CD4-positive, alpha-beta T cell (primary cell): Measurements from ENCODE around the gene MT1M. TPM values are rescaled to one million over a fixed set of nuclear protein-coding genes. Genes with fewer than 3 reads are reported as not detected.
"Not testable (repeated sequence)": the region's sequence is repeated elsewhere in the genome, so short reads cannot be mapped to it uniquely, and the experiment has no call there.

ENCODE experiments used
- ATAC-seq: fragments of 200-7000 bp; cut with Tn5 transposase; one replicate; pipeline ENCODE4 v1.10.0; 2022; ENCODE audit warnings: mild to moderate bottlenecking; ENCODE audit not compliant: poor library complexity
- CTCF ChIA-PET: fragments of 350-600 bp; sonication (Branson Sonifier 250); formaldehyde crosslinking; loops from one replicate; lab custom pipeline; 2021; ENCODE audit warnings: antibody characterized with exemption, inconsistent platforms; lab: Charles Lee
- POLR2A ChIA-PET: fragments of 350-600 bp; sonication (Branson Sonifier 250); formaldehyde crosslinking; loops from one replicate; lab custom pipeline; 2021; ENCODE audit warnings: antibody characterized with exemption, inconsistent platforms; lab: Charles Lee
- DNase-seq, 14 experiments: peaks; one replicate each; pipeline ENCODE4 v3.0.0-alpha.2; 2013 to 2020; ENCODE audit warnings: mixed read lengths in 2 of 14
- H3K27ac ChIP-seq, 2 donors: one replicate each; pipeline versions ENCODE4 v1.5.1 to v1.7.0; 2013; ENCODE audit warnings: low read length in 2 of 2, low read depth in 1 of 2, mild to moderate bottlenecking in 1 of 2
- H3K27me3 ChIP-seq, 2 experiments: 1 replicate in 1 of 2; 2 replicates in 1 of 2; pipeline versions ENCODE4 v1.6.1 to v1.7.0; 2013; ENCODE audit warnings: low read length in 2 of 2, control low read depth in 1 of 2, mild to moderate bottlenecking in 1 of 2, moderate library complexity in 1 of 2; ENCODE audit not compliant: insufficient read depth in 2 of 2, control insufficient read depth in 1 of 2
- H3K36me3 ChIP-seq: one replicate; pipeline ENCODE4 v1.6.1; 2013; ENCODE audit warnings: low read length, control low read depth; ENCODE audit not compliant: insufficient read depth
- H3K4me1 ChIP-seq: one replicate; pipeline ENCODE4 v1.6.1; 2013; ENCODE audit warnings: low read length, control low read depth; ENCODE audit not compliant: insufficient read depth
- H3K4me3 ChIP-seq: one replicate; pipeline ENCODE4 v1.5.1; 2013; ENCODE audit warnings: mild to moderate bottlenecking, low read length, moderate library complexity
- H3K9me3 ChIP-seq, 2 experiments: 1 replicate in 1 of 2; 2 replicates in 1 of 2; pipeline versions ENCODE4 v1.6.1 to v1.7.0; 2013; ENCODE audit warnings: low read length in 2 of 2, mild to moderate bottlenecking in 2 of 2, control low read depth in 1 of 2, moderate library complexity in 1 of 2; ENCODE audit not compliant: control insufficient read depth in 1 of 2, insufficient read depth in 1 of 2
- H3K27ac Mint-ChIP-seq: one replicate; pipeline ENCODE4 v1.8.0; 2020; ENCODE audit warnings: mixed read lengths
- H3K27me3 Mint-ChIP-seq: one replicate; pipeline ENCODE4 v1.8.0; 2021; ENCODE audit warnings: mixed read lengths
- H3K36me3 Mint-ChIP-seq: one replicate; pipeline ENCODE4 v1.8.0; 2021; ENCODE audit warnings: low read depth, mixed read lengths
- H3K4me1 Mint-ChIP-seq: one replicate; pipeline ENCODE4 v1.8.0; 2021; ENCODE audit warnings: low read depth, mixed read lengths
- H3K4me3 Mint-ChIP-seq: one replicate; pipeline ENCODE4 v1.8.0; 2020; ENCODE audit warnings: mild to moderate bottlenecking, mixed read lengths
- H3K9me3 Mint-ChIP-seq: one replicate; pipeline ENCODE4 v1.8.0; 2020; ENCODE audit warnings: mixed read lengths
- intact Hi-C, 2 experiments: fragments of 100-400 bp; cut with DNase I in 1 of 2; cut with micrococcal nuclease in 1 of 2; formaldehyde crosslinking; loops; one replicate each; pipeline versions ENCODE4 v1.15.1 to v1.9.0; 2023 to 2025; cut with DNase I, micrococcal nuclease
- polyA plus RNA-seq, 2 donors: library from polyadenylated mRNA; unstranded; fragments of 120-200 nt; gene quantifications; one replicate each; pipeline ENCODE4 v1.2.1, GENCODE V29; 2013
- total RNA-seq, 174 experiments: library from RNA in 2 of 174; stranded (reverse) in 2 of 174; gene quantifications; one replicate each; pipeline ENCODE4 v1.2.3 and lab custom pipeline; 2021 to 2026
- TF ChIP-seq, protein P1 (sequence below): fragments of 200-600 bp; IDR thresholded peaks from one replicate; pipeline ENCODE4 v1.8.0; 2022; ENCODE audit warnings: antibody characterized with exemption, mild to moderate bottlenecking

The MT1M gene
- total RNA-seq (not detected), total RNA-seq (lab: John Stamatoyannopoulos, UW) (0 to 0.20 (median 0) reads per million in 172 experiments)
- polyA plus RNA-seq (2013, experiment 1 of 2), result 0.14 TPM
- not detected for polyA plus RNA-seq (2013, experiment 2 of 2)

DNA sequence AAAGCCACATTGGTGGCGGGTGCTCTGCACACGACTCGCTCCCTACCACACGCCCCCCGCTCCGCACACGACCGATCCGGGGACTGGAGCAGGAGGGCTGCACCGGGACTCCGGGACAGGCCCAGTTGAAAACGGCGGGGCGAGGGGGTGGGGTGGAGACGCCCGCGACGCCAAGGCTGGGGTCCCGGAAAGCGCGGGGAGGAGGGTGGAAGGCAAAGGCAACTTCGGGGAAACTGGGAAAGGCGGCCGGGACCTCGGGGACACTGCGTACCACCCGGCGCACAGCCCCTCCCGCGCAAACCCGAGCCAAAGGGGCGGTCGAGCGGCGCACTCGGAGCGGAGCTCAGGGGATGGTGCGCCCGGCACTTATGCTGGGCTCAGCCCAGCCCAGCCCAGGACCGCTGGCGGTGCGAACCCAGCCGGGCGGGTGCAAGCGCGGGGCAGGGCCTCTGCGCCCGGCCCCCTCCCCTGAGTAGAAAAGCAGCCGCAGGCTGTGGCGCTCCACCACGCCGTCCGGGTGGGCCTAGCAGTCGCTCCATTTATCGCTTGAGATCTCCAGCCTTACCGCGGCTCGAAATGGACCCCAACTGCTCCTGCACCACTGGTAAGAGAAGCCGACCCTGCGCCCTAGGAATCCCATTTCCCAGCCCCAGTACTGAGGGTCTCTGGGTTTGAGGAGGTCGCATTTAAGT is at the start of gene MT1M:
Gene MT1M, plus strand, starts transcription at position 504 of the 692 bp plus-strand sequence. Its CDS starts 73 bp downstream, at position 577.
- no peak within 1 kb of the TSS for H3K27ac ChIP-seq
- ChIA-PET POLR2A (no interaction called here), CTCF (no interaction called here)
- peaks cover 54 to 66% of the 10 kb centered on the region in 2 experiments for H3K27me3 ChIP-seq
- no peaks in the 10 kb centered on the region for H3K36me3 Mint-ChIP-seq
- H3K4me1 ChIP-seq, result peaks cover 39% of the 10 kb centered on the region
- H3K36me3 ChIP-seq, result no peaks in the 10 kb centered on the region
- H3K9me3 Mint-ChIP-seq, result no peaks in the 10 kb centered on the region
- peak within 1 kb of the TSS; percentile 36 for H3K4me3 ChIP-seq
- peak within 1 kb of the TSS; percentile 62 for H3K4me3 Mint-ChIP-seq
- TF ChIP-seq, protein P1, sequence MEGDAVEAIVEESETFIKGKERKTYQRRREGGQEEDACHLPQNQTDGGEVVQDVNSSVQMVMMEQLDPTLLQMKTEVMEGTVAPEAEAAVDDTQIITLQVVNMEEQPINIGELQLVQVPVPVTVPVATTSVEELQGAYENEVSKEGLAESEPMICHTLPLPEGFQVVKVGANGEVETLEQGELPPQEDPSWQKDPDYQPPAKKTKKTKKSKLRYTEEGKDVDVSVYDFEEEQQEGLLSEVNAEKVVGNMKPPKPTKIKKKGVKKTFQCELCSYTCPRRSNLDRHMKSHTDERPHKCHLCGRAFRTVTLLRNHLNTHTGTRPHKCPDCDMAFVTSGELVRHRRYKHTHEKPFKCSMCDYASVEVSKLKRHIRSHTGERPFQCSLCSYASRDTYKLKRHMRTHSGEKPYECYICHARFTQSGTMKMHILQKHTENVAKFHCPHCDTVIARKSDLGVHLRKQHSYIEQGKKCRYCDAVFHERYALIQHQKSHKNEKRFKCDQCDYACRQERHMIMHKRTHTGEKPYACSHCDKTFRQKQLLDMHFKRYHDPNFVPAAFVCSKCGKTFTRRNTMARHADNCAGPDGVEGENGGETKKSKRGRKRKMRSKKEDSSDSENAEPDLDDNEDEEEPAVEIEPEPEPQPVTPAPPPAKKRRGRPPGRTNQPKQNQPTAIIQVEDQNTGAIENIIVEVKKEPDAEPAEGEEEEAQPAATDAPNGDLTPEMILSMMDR, result no peak
- intact Hi-C loops, result no loop called here
- no peak within 1 kb of the TSS for H3K27ac Mint-ChIP-seq
- H3K27me3 Mint-ChIP-seq, result peaks cover 87% of the 10 kb centered on the region
- no peak for DNase-seq
- peak; percentile 32 for ATAC-seq
- peaks cover 44% of the 10 kb centered on the region for H3K4me1 Mint-ChIP-seq
- H3K9me3 ChIP-seq, result peaks cover 0 to 13% of the 10 kb centered on the region in 2 experiments

DNA sequence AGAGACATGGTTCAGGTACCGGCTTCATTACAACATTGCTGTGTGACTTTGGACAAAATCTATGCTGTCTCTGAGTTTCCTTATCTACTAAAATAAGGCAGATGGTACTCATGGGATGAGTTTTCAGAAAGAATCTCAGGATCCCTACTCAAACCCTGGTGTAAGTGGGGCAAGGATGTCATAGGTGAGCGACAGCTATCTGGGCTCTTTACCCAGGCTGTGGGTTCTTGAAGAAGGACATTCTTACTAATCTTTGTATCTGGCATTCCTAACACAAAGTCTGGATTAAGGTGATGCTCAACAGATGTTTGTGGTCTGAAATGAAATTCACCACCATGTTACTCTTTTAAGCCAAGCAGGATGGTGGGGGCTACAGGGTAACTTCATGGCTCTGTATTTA is 49.5 kb upstream of the MT1M start:
- H3K27ac Mint-ChIP-seq, H3K4me3 Mint-ChIP-seq, H3K27me3 ChIP-seq, ATAC-seq, CTCF ChIA-PET, H3K36me3 ChIP-seq, H3K27ac ChIP-seq, H3K4me3 ChIP-seq, intact Hi-C loops, H3K4me1 ChIP-seq, H3K4me1 Mint-ChIP-seq, H3K9me3 Mint-ChIP-seq, H3K36me3 Mint-ChIP-seq, H3K9me3 ChIP-seq, DNase-seq, POLR2A ChIA-PET: not testable (repeated sequence)
- H3K27me3 Mint-ChIP-seq, result peaks cover 28% of the 10 kb centered on the region

DNA sequence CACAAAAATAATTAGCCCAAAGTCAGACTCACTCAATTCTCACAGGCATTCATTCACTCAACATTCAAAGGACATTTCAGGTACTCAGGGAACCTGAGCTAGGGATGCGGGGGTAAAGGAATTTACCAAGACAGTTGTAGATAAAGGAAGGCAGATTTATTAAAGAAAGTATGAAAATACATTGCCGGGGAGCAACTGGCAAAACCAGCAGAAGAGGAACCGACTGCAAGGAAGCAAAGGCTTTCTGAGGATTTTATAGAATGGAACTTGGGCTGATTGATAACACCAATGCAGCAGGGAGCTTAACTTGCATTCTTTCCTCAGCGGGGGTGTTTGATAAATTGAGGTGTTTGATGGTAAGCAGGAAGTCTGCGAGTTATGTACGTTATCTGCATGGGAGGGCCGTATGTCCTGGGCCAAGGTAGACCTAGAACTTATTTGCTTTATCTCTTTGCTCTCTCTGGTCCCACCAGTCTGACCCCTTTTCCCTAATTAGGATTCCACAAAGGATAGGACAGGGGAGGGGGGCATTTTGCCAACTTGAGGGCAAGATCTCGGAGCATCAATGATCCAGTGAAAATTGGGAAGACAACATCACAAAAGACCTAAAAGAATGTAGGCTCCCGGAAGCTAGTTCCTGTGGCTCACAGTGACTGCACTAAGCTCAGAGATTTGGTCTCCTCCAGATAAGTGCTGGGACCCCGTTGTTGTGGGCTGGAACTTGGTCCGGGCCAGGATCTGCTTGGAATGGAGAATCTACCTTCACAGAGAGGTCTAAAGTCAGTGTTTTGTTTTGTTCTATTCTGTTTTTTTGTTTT is 48.9 kb upstream of the MT1M start:
- ChIA-PET CTCF (no interaction called here), POLR2A (no interaction called here)

More for the DNA sequence above, 48.9 kb upstream of the MT1M start:
- no peaks in the 10 kb centered on the region for H3K4me1 ChIP-seq
- no peaks in the 10 kb centered on the region for H3K9me3 ChIP-seq
- no peaks in the 10 kb centered on the region for H3K36me3 Mint-ChIP-seq
- intact Hi-C loops, result no loop called here
- H3K4me3 ChIP-seq, result no peak overlapping the region
- H3K27me3 ChIP-seq, result peaks cover 0 to 2% of the 10 kb centered on the region in 2 experiments
- no peak for DNase-seq
- no peaks in the 10 kb centered on the region for H3K4me1 Mint-ChIP-seq
- no peak overlapping the region for H3K4me3 Mint-ChIP-seq
- H3K27me3 Mint-ChIP-seq, result peaks cover 29% of the 10 kb centered on the region
- no peak overlapping the region for H3K27ac ChIP-seq
- no peak for ATAC-seq
- no peak overlapping the region for H3K27ac Mint-ChIP-seq
- TF ChIP-seq, protein P1, result no peak
- no peaks in the 10 kb centered on the region for H3K9me3 Mint-ChIP-seq
- H3K36me3 ChIP-seq, result no peaks in the 10 kb centered on the region
